K562 (cell line): ENCODE measurements around the gene SKAP1. TPM values are rescaled to one million over a fixed set of nuclear protein-coding genes. Genes with fewer than 3 reads are reported as not detected.
A peak's percentile ranks its signal among the peaks of the same experiment; 100 is the strongest.

ENCODE experiments used
- ATAC-seq: fragments of 200-7000 bp; cut with Tn5 transposase; 3 replicates; pipeline ENCODE4 v1.9.1; 2020; ENCODE audit warnings: moderate library complexity
- BruUV-seq: library from RNA; stranded (reverse); fragments of 400-500 nt; replicated peaks from 2 replicates; lab custom pipeline; 2021; lab: Mats Ljungman, UMichigan
- CTCF ChIA-PET: fragments of 300-600 bp; formaldehyde crosslinking; extraction: SDS; loops from one replicate; lab custom pipeline; 2021; ENCODE audit warnings: low intra/inter-chr PET ratio; lab: Yijun Ruan, JAX
- POLR2A ChIA-PET: fragments of 300-600, 350-650 bp; sonication (Branson Sonifier 250); formaldehyde crosslinking; extraction: SDS; loops from one replicate; lab custom pipeline; 2021; ENCODE audit warnings: antibody characterized with exemption, inconsistent platforms; lab: Yijun Ruan, JAX
- DNase-seq, 4 experiments: peaks; one replicate each; pipeline versions ENCODE4 v3.0.0 to v3.0.0-alpha.2; 2011 to 2018; ENCODE audit warnings: low spot score in 3 of 4, mixed read lengths in 3 of 4; ENCODE audit errors: extremely low read depth in 1 of 4
- FAIRE-seq: peaks from 2 replicates; lab custom pipeline; 2011; peaks lifted over from hg19 to GRCh38; lab: Jason Lieb, UNC
- H2AFZ ChIP-seq: 2 replicates; pipeline ENCODE4 v1.6.0; 2011; ENCODE audit warnings: low read depth, low read length, control low read depth, inconsistent platforms
- H3K27ac ChIP-seq: fragments of 200-600 bp; 3 replicates; pipeline ENCODE4 v1.8.0; 2011; ENCODE audit warnings: low read depth, mild to moderate bottlenecking, control low read depth, inconsistent platforms, low read length, moderate library complexity, mixed read lengths; ENCODE audit errors: extremely low read depth
- H3K27me3 ChIP-seq, 2 experiments: fragments of 300-600 bp in 1 of 2; 2 replicates in 1 of 2; 3 replicates in 1 of 2; pipeline versions ENCODE4 v1.6.0 to v1.8.0; 2011; ENCODE audit warnings: inconsistent platforms in 2 of 2, low read length in 2 of 2, mild to moderate bottlenecking in 1 of 2, mixed read lengths in 1 of 2, moderate library complexity in 1 of 2; ENCODE audit not compliant: control insufficient read depth in 2 of 2, insufficient read depth in 2 of 2
- H3K36me3 ChIP-seq: fragments of 300-600 bp; 3 replicates; pipeline ENCODE4 v1.8.0; 2011; ENCODE audit warnings: mild to moderate bottlenecking, low read length, inconsistent platforms; ENCODE audit not compliant: control insufficient read depth, insufficient read depth
- H3K4me1 ChIP-seq, 2 experiments: fragments of 200-600 bp in 1 of 2; replicated peaks in 1 of 2; 2 replicates in 1 of 2; 3 replicates in 1 of 2; pipeline versions ENCODE4 v1.5.1 to v1.8.0; 2011; ENCODE audit warnings: inconsistent platforms in 2 of 2, low read length in 2 of 2, mild to moderate bottlenecking in 1 of 2, mixed read lengths in 1 of 2, moderate library complexity in 1 of 2; ENCODE audit not compliant: control insufficient read depth in 2 of 2, insufficient read depth in 2 of 2
- H3K4me2 ChIP-seq: 2 replicates; pipeline ENCODE4 v1.6.1; 2011; ENCODE audit warnings: low read length, control low read depth, inconsistent platforms, mixed read lengths; ENCODE audit not compliant: insufficient read depth
- H3K4me3 ChIP-seq: fragments of 200-600 bp; sonication (generic), shearing (Covaris generic); 2 replicates; pipeline ENCODE4 v1.5.1; 2016; ENCODE audit warnings: control low read depth, inconsistent platforms
- H3K79me2 ChIP-seq: fragments of 200-600 bp; 3 replicates; pipeline ENCODE4 v1.8.0; 2011; ENCODE audit warnings: low read length, inconsistent platforms; ENCODE audit not compliant: control insufficient read depth, insufficient read depth
- H3K9ac ChIP-seq, 2 experiments: 2 replicates each; pipeline versions ENCODE4 v1.6.0 to v1.6.1; 2011; ENCODE audit warnings: low read depth in 2 of 2, low read length in 2 of 2, control low read depth in 1 of 2, inconsistent platforms in 1 of 2, mild to moderate bottlenecking in 1 of 2, mixed read lengths in 1 of 2; ENCODE audit not compliant: insufficient read depth in 1 of 2
- H3K9me1 ChIP-seq: one replicate; pipeline ENCODE4 v1.6.0; 2011; ENCODE audit warnings: inconsistent platforms, mild to moderate bottlenecking, low read length, moderate library complexity; ENCODE audit not compliant: control insufficient read depth, insufficient read depth
- H3K9me3 ChIP-seq: replicated peaks from 2 replicates; pipeline ENCODE4 v1.5.1; 2011; ENCODE audit warnings: low read depth, low read length, inconsistent platforms; ENCODE audit not compliant: control insufficient read depth, insufficient read depth
- H4K20me1 ChIP-seq: replicated peaks from 2 replicates; pipeline ENCODE4 v1.6.1; 2011; ENCODE audit warnings: low read length, inconsistent platforms, mixed read lengths; ENCODE audit not compliant: control insufficient read depth, insufficient read depth
- CBX2 ChIP-seq: fragments of 200-600 bp; sonication (generic); IDR thresholded peaks from one replicate; pipeline ENCODE4 v1.6.1; 2012; ENCODE audit warnings: mild to moderate bottlenecking, low read length, inconsistent platforms; ENCODE audit not compliant: insufficient read depth, poor library complexity, severe bottlenecking
- CC2D1A ChIP-seq: fragments of 450-650 bp; IDR thresholded peaks from 2 replicates; pipeline ENCODE4 v1.6.1; 2017; ENCODE audit warnings: mild to moderate bottlenecking
- POLR2H ChIP-seq: IDR thresholded peaks from 2 replicates; pipeline ENCODE4 v1.6.1; 2016; ENCODE audit warnings: missing genetic modification characterization, low read depth, mild to moderate bottlenecking, control low read depth, missing compliant biosample characterization, moderate library complexity
- SAP30 ChIP-seq: fragments of 200-600 bp; sonication (generic); IDR thresholded peaks from 2 replicates; pipeline ENCODE4 v1.6.1; 2012; ENCODE audit warnings: borderline replicate concordance, low read depth, mild to moderate bottlenecking, moderate library complexity, low read length, control low read depth, inconsistent platforms; ENCODE audit not compliant: insufficient read depth, poor library complexity, severe bottlenecking
- USF1 ChIP-seq: sonication (generic); formaldehyde crosslinking; IDR thresholded peaks from 2 replicates; pipeline ENCODE4 v1.9.0; 2022; ENCODE audit warnings: mild to moderate bottlenecking, missing genetic modification reagents
- ZFP30 ChIP-seq: fragments of 250-450 bp; sonication (Bioruptor Pico); IDR thresholded peaks from 2 replicates; pipeline ENCODE4 v1.8.0; 2022; ENCODE audit warnings: moderate library complexity, mild to moderate bottlenecking, inconsistent platforms, borderline replicate concordance
- ZNF146 ChIP-seq: IDR thresholded peaks from one replicate; pipeline ENCODE4 v1.6.1; 2018; ENCODE audit warnings: missing compliant biosample characterization; ENCODE audit not compliant: unreplicated experiment
- WGBS: fragments of 100-300 bp; shearing (Covaris generic); methylation state at CpG from one replicate; pipeline ENCODE4 v1.1.6; 2016; ENCODE audit warnings: low coverage, mixed read lengths; ENCODE audit not compliant: insufficient coverage; ENCODE audit errors: missing lambda C conversion rate; 5-methylcytosine and 5-hydroxymethylcytosine counted together
- in situ Hi-C: fragments of 300-500 bp; cut with MboI; formaldehyde crosslinking; loops from 4 replicates; pipeline ENCODE4 v1.15.0; 2018; ENCODE audit warnings: inconsistent platforms, mixed read lengths
- intact Hi-C: fragments of 100-400 bp; cut with micrococcal nuclease; formaldehyde crosslinking; loops from 2 replicates; pipeline ENCODE4 v1.14.2; 2022
- polyA plus RNA-seq, 8 experiments: library from polyadenylated mRNA; depleted of rRNA in 4 of 8; stranded (reverse) in 5 of 8; unstranded in 3 of 8; fragments of >200 nt; fragmentation: Nextera tagmentation in 2 of 8; fragmentation: Illumina TruSeq in 1 of 8; extraction: Ambion mirVana in 2 of 8; extraction: Trizol in 1 of 8; gene quantifications; 2 replicates each; pipeline versions ENCODE4 v1.2.1 to v1.2.3, GENCODE V29; 2011 to 2014; ENCODE audit warnings: inconsistent platforms in 1 of 8, missing spikeins in 1 of 8
- total RNA-seq, 7 experiments: library from RNA; depleted of rRNA in 6 of 7; stranded (reverse); fragments of >200 nt in 6 of 7; fragmentation: Illumina TruSeq in 2 of 7; extraction: Trizol in 2 of 7; gene quantifications; 2 replicates each; pipeline versions ENCODE4 v1.2.1 to v1.2.3, GENCODE V29; 2011 to 2021; ENCODE audit warnings: low replicate concordance in 1 of 7

SKAP1 gene
- total and polyA plus RNA-seq, 9 of the 15 experiments (the other 6 are each of a cell fraction or from before 2014, with no cell fraction given): 0.06 to 0.80 (median 0.10) TPM; not detected in 4

GRCh38 chr17:48153691-48154358 lies 276.2 kb downstream of the SKAP1 start (continued):
- peak; percentile 76 for TF ChIP-seq USF1 (CRISPR knock-in tag)
- no peak for TF ChIP-seq SAP30
- TF ChIP-seq CC2D1A: 0 out of 2 replicates have a peak, but pooled peaks have one; percentile 15
- TF ChIP-seq, all 486 proteins: peak for 23

- POLR2A ChIA-PET: no interaction called here
- no peak overlapping the region for H3K4me3 ChIP-seq
- BruUV-seq: no TSS peak
- no peak for ATAC-seq
- in situ Hi-C loops: no loop called here
- peaks cover 6 to 11% of the 10 kb centered on the region in 2 experiments; a peak in 2 of 5 replicates for H3K27me3 ChIP-seq
- no peaks in the 10 kb centered on the region for H3K9me1 ChIP-seq
- H3K4me1 ChIP-seq: peaks cover 7 to 20% of the 10 kb centered on the region in 2 experiments; a peak in 4 of 5 replicates
- H3K36me3 ChIP-seq: no peaks in the 10 kb centered on the region
- H3K9ac ChIP-seq: no peak overlapping the region
- CTCF ChIA-PET: interaction anchor here (1.5 kb wide), 1 partner anchor 466 kb away, joined by 4 read pairs; no protein-coding TSS in a partner anchor
- no peak overlapping the region for H3K27ac ChIP-seq
- no peaks in the 10 kb centered on the region for H3K79me2 ChIP-seq
- intact Hi-C loops: loop anchor here (5.0 kb wide), 3 partner anchors 65 to 185 kb away; no protein-coding TSS in a partner anchor
- no peak for FAIRE-seq
- no peak for DNase-seq
- H3K4me2 ChIP-seq: no peak overlapping the region
- no peaks in the 10 kb centered on the region for H3K9me3 ChIP-seq
- no peak overlapping the region for H2AFZ ChIP-seq
- 45% methylated on average over 4 of the region's 4 CpGs for WGBS
- no peaks in the 10 kb centered on the region for H4K20me1 ChIP-seq
- no peak for TF ChIP-seq ZFP30 (CRISPR knock-in tag)
- TF ChIP-seq ZNF146: no peak
- TF ChIP-seq CBX2: peak; percentile 86
- 0 out of 2 replicates have a peak, but pooled peaks have one; percentile 2 for TF ChIP-seq POLR2H (tag)
Measured at GRCh38 chr17:48152289-48152688, 277.7 kb downstream of the SKAP1 start.
